HepG2 (cell line): Measurements from ENCODE around the gene SLC41A1. TPM values are rescaled to one million over a fixed set of nuclear protein-coding genes. Genes with fewer than 3 reads are reported as not detected.

Experiments used
- ATF7 ChIP-seq, 2 experiments: fragments of 450-650 bp in 1 of 2; sonication (generic) in 1 of 2; formaldehyde crosslinking in 1 of 2; IDR thresholded peaks; 2 replicates each; pipeline versions ENCODE4 v1.4.0 to v1.6.1; 2016 to 2020; ENCODE audit warnings: antibody characterized with exemption in 1 of 2, mild to moderate bottlenecking in 1 of 2, missing genetic modification reagents in 1 of 2
- FOXK2 ChIP-seq: fragments of 450-650 bp; IDR thresholded peaks from 2 replicates; pipeline ENCODE4 v1.6.1; 2016
- HES4 ChIP-seq: sonication (generic); formaldehyde crosslinking; IDR thresholded peaks from 2 replicates; pipeline ENCODE4 v1.9.0; 2021; ENCODE audit warnings: mild to moderate bottlenecking, missing genetic modification reagents, borderline replicate concordance
- MED8 ChIP-seq: sonication (generic); formaldehyde crosslinking; IDR thresholded peaks from 2 replicates; pipeline ENCODE4 v1.8.1; 2023; ENCODE audit warnings: mild to moderate bottlenecking, missing genetic modification reagents; ENCODE audit not compliant: insufficient replicate concordance
- NR2C2 ChIP-seq: sonication (generic); formaldehyde crosslinking; IDR thresholded peaks from 2 replicates; pipeline ENCODE4 v1.4.0; 2020; ENCODE audit warnings: missing genetic modification reagents, mild to moderate bottlenecking, moderate library complexity, borderline replicate concordance
- SATB2 ChIP-seq: sonication (generic); formaldehyde crosslinking; IDR thresholded peaks from 2 replicates; pipeline ENCODE4 v1.5.0; 2020; ENCODE audit warnings: missing genetic modification reagents
- SMARCC2 ChIP-seq: fragments of 450-650 bp; IDR thresholded peaks from 2 replicates; pipeline ENCODE4 v1.6.1; 2017; ENCODE audit warnings: antibody characterized with exemption, mild to moderate bottlenecking
- ZBTB7B ChIP-seq: sonication (generic); formaldehyde crosslinking; IDR thresholded peaks from 2 replicates; pipeline ENCODE4 v1.4.0; 2020; ENCODE audit warnings: missing genetic modification reagents
- ZNF224 ChIP-seq: sonication (generic); formaldehyde crosslinking; IDR thresholded peaks from 2 replicates; pipeline ENCODE4 v1.5.0; 2020; ENCODE audit warnings: mild to moderate bottlenecking, missing genetic modification reagents
- ZNF556 ChIP-seq: sonication (generic); formaldehyde crosslinking; IDR thresholded peaks from 2 replicates; pipeline ENCODE4 v1.4.0; 2020; ENCODE audit warnings: mild to moderate bottlenecking, missing genetic modification reagents, borderline replicate concordance
- ZNF605 ChIP-seq: sonication (generic); formaldehyde crosslinking; IDR thresholded peaks from 2 replicates; pipeline ENCODE4 v1.8.0; 2022; ENCODE audit warnings: mild to moderate bottlenecking, missing genetic modification reagents
- ZNF7 ChIP-seq: IDR thresholded peaks from 2 replicates; pipeline ENCODE4 v1.6.1; 2016; ENCODE audit warnings: missing biosample characterization, missing genetic modification reagents
- ZSCAN29 ChIP-seq: sonication (generic); formaldehyde crosslinking; conservative IDR thresholded peaks from 2 replicates; pipeline ENCODE4 v1.4.0; 2020; ENCODE audit warnings: mild to moderate bottlenecking, missing genetic modification reagents
- polyA plus RNA-seq, 8 experiments: library from polyadenylated mRNA; depleted of rRNA in 3 of 8; stranded (reverse) in 7 of 8; unstranded in 1 of 8; fragments of >200 nt; fragmentation: Illumina TruSeq in 4 of 8; extraction: Trizol in 4 of 8; gene quantifications; 2 replicates each; pipeline versions ENCODE4 v1.2.1 to v1.2.3, GENCODE V29; 2011 to 2016; ENCODE audit warnings: low read depth in 4 of 8, missing spikeins in 1 of 8, mixed read lengths in 1 of 8; ENCODE audit not compliant: insufficient read depth in 1 of 8
- total RNA-seq, 5 experiments: library from RNA; depleted of rRNA; stranded (reverse); fragments of >200 nt; fragmentation: Illumina TruSeq; extraction: Trizol; gene quantifications; 2 replicates each; pipeline ENCODE4 v1.2.3, GENCODE V29; 2016; ENCODE audit warnings: low read depth in 1 of 5
- TF ChIP-seq, protein P1 (sequence below): sonication (generic); formaldehyde crosslinking; IDR thresholded peaks from 2 replicates; pipeline ENCODE4 v1.5.1; 2020; ENCODE audit warnings: missing genetic modification reagents, mild to moderate bottlenecking, borderline replicate concordance
- TF ChIP-seq, protein P2 (sequence below): sonication (generic); formaldehyde crosslinking; IDR thresholded peaks from 2 replicates; pipeline ENCODE4 v1.8.0; 2022; ENCODE audit warnings: mild to moderate bottlenecking, missing genetic modification reagents
- TF ChIP-seq, protein P3 (sequence below): sonication (generic); formaldehyde crosslinking; IDR thresholded peaks from 2 replicates; pipeline ENCODE4 v1.5.1; 2020; ENCODE audit warnings: missing genetic modification reagents, mild to moderate bottlenecking, borderline replicate concordance
- TF ChIP-seq, protein P4 (sequence below): sonication (generic); formaldehyde crosslinking; IDR thresholded peaks from 2 replicates; pipeline ENCODE4 v1.4.0; 2020; ENCODE audit warnings: missing genetic modification reagents
- TF ChIP-seq, protein P5 (sequence below): sonication (generic); formaldehyde crosslinking; IDR thresholded peaks from 2 replicates; pipeline ENCODE4 v1.4.0; 2020; ENCODE audit warnings: missing genetic modification reagents, borderline replicate concordance
- TF ChIP-seq, protein P6 (sequence below): sonication (generic); formaldehyde crosslinking; IDR thresholded peaks from 2 replicates; pipeline ENCODE4 v1.8.1; 2023; ENCODE audit warnings: missing genetic modification reagents, mild to moderate bottlenecking, borderline replicate concordance
- TF ChIP-seq, protein P7 (sequence below): IDR thresholded peaks from 2 replicates; pipeline ENCODE4 v1.6.1; 2016; ENCODE audit warnings: mild to moderate bottlenecking, missing biosample characterization, missing genetic modification reagents

SLC41A1 gene
- total and polyA plus RNA-seq, 2 of the 13 experiments (the other 11 are each of a cell fraction or from before 2014, with no cell fraction given) = 2.2 to 4.6 TPM

DNA sequence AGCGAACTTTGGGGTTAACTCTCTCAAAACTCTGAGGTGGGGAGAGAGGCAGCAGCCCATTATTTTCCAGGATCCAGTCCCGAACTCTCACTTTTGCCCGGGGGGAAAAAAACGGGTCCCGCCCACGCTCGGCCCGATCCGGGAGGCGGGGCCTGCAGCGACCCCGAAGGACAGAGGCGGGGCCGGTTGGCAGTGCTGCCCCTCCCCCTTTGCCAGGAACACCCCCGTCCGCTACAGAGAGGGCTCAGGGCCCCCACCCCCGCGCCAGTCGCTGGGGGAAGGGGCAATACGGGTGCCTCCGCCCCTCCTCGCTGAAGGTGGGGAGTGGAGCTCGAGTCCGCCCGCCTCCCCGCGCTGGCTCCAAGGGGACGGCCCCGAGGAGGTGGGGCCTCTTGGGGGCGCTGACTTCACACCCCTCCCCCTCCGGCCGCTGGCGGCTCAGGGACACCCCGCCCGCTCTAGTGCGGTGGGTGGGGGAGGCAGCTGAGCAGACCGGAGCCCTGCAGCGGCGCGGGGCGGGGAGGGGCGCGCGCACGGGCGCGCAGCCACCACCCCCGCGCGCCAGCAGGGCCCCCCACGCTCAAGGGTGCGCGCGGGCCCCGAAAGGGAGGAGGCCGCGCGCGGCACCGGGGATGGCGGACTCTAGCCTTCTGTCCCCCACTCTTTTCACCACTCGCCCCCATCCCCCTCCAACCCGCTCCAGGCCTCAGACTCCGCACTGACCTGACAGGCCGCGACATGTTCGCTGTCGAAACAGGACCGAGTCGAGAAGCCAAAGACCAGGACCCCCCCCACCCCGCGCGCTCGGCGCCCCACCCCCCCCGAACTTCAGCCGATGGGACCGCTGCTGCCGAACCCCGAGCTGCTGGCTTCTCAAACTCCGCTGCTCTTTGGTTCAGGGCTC is 63.5 kb downstream of the SLC41A1 start (continued):
- TF ChIP-seq ZBTB7B (CRISPR knock-in tag) (peak; percentile 67; the same call in 1 of the 2 replicates), ZNF224 (CRISPR knock-in tag) (no peak), MED8 (peak; percentile 45), FOXK2 (no peak), ATF7 (IDR thresholded peaks at IDR 0.05) (no peak), ATF7 (CRISPR knock-in tag; IDR thresholded peaks at IDR 0.05) (no peak; the same call in 1 of the 2 replicates), NR2C2 (CRISPR knock-in tag) (no peak; the same call in none of the 2 replicates), HES4 (0 out of 2 replicates have a peak, but pooled peaks have one; percentile 29), ZNF7 (CRISPR knock-in tag) (no peak), ZSCAN29 (CRISPR knock-in tag) (peak; percentile 29; the same call in 1 of the 2 replicates), ZNF556 (peak; percentile 75; the same call in 1 of the 2 replicates), ZNF605 (CRISPR knock-in tag) (no peak), SATB2 (CRISPR knock-in tag) (no peak), SMARCC2 (no peak)
- TF ChIP-seq, protein P1, sequence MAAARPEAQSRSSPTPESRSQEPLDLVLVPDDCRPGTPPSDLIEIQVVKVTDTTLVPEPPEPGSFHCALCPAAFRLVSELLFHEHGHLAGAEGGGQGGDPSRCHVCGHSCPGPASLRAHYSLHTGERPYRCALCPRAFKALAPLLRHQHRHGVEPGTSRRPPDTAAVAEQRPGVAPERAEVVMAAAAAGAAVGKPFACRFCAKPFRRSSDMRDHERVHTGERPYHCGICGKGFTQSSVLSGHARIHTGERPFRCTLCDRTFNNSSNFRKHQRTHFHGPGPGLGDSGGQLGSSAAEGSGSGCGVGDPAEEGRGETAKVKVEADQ (CRISPR knock-in tag) = no peak; the same call in 1 of the 2 replicates
- TF ChIP-seq, protein P2, sequence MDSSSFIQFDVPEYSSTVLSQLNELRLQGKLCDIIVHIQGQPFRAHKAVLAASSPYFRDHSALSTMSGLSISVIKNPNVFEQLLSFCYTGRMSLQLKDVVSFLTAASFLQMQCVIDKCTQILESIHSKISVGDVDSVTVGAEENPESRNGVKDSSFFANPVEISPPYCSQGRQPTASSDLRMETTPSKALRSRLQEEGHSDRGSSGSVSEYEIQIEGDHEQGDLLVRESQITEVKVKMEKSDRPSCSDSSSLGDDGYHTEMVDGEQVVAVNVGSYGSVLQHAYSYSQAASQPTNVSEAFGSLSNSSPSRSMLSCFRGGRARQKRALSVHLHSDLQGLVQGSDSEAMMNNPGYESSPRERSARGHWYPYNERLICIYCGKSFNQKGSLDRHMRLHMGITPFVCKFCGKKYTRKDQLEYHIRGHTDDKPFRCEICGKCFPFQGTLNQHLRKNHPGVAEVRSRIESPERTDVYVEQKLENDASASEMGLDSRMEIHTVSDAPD (CRISPR knock-in tag) = peak; percentile 67; the same call in 1 of the 2 replicates
- TF ChIP-seq, protein P3, sequence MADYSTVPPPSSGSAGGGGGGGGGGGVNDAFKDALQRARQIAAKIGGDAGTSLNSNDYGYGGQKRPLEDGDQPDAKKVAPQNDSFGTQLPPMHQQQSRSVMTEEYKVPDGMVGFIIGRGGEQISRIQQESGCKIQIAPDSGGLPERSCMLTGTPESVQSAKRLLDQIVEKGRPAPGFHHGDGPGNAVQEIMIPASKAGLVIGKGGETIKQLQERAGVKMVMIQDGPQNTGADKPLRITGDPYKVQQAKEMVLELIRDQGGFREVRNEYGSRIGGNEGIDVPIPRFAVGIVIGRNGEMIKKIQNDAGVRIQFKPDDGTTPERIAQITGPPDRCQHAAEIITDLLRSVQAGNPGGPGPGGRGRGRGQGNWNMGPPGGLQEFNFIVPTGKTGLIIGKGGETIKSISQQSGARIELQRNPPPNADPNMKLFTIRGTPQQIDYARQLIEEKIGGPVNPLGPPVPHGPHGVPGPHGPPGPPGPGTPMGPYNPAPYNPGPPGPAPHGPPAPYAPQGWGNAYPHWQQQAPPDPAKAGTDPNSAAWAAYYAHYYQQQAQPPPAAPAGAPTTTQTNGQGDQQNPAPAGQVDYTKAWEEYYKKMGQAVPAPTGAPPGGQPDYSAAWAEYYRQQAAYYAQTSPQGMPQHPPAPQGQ (CRISPR knock-in tag) = no peak
- TF ChIP-seq, protein P4, sequence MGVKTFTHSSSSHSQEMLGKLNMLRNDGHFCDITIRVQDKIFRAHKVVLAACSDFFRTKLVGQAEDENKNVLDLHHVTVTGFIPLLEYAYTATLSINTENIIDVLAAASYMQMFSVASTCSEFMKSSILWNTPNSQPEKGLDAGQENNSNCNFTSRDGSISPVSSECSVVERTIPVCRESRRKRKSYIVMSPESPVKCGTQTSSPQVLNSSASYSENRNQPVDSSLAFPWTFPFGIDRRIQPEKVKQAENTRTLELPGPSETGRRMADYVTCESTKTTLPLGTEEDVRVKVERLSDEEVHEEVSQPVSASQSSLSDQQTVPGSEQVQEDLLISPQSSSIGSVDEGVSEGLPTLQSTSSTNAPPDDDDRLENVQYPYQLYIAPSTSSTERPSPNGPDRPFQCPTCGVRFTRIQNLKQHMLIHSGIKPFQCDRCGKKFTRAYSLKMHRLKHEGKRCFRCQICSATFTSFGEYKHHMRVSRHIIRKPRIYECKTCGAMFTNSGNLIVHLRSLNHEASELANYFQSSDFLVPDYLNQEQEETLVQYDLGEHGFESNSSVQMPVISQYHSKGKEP (CRISPR knock-in tag) = no peak
- TF ChIP-seq, protein P5, sequence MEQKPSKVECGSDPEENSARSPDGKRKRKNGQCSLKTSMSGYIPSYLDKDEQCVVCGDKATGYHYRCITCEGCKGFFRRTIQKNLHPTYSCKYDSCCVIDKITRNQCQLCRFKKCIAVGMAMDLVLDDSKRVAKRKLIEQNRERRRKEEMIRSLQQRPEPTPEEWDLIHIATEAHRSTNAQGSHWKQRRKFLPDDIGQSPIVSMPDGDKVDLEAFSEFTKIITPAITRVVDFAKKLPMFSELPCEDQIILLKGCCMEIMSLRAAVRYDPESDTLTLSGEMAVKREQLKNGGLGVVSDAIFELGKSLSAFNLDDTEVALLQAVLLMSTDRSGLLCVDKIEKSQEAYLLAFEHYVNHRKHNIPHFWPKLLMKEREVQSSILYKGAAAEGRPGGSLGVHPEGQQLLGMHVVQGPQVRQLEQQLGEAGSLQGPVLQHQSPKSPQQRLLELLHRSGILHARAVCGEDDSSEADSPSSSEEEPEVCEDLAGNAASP (CRISPR knock-in tag) = 0 out of 2 replicates have a peak, but pooled peaks have one; percentile 35
- TF ChIP-seq, protein P6, sequence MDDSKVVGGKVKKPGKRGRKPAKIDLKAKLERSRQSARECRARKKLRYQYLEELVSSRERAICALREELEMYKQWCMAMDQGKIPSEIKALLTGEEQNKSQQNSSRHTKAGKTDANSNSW (CRISPR knock-in tag) = no peak
- TF ChIP-seq, protein P7, sequence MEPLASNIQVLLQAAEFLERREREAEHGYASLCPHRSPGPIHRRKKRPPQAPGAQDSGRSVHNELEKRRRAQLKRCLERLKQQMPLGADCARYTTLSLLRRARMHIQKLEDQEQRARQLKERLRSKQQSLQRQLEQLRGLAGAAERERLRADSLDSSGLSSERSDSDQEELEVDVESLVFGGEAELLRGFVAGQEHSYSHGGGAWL = no peak; the same call in none of the 2 replicates
